Retinal pigment epithelial cell (primary cell): ENCODE measurements around the gene KCNH4.
A peak's percentile ranks its signal among the peaks of the same experiment; 100 is the strongest.

Source experiments
- DNase-seq: peaks from one replicate; pipeline ENCODE4 v3.0.0-alpha.2; 2010; ENCODE audit warnings: low read depth
- H3K4me3 ChIP-seq: 2 replicates; pipeline ENCODE4 v1.5.1; 2011; ENCODE audit warnings: mild to moderate bottlenecking, low read length, control low read depth, moderate library complexity
- CTCF ChIP-seq: conservative IDR thresholded peaks from 2 replicates; pipeline ENCODE4 v1.5.1; 2011; ENCODE audit warnings: low read depth, low read length, control low read depth, inconsistent platforms

The KCNH4 gene

DNA sequence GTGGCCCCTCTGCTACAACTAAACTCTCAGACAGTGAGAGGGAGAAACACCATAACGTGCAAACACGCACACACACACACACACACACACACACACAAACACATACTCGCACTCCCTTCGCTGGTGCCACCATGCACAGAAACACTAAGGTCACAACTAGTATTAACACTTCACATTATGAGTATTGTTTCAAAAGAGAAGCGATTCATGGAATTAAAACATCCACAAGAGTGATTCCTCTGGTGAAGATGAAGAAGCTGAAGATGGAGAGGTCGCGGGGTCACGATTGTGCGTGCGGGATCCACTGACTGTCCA, 20.5 kb upstream of the KCNH4 start:
- H3K4me3 ChIP-seq: no peak overlapping the region
- no peak for DNase-seq
- TF ChIP-seq CTCF: no peak

- no peak overlapping the region for H3K4me3 ChIP-seq
- no peak for TF ChIP-seq CTCF
- DNase-seq: no peak
Measured at GRCh38 chr17:42200706-42201457, 19.9 kb upstream of the KCNH4 start.

DNA sequence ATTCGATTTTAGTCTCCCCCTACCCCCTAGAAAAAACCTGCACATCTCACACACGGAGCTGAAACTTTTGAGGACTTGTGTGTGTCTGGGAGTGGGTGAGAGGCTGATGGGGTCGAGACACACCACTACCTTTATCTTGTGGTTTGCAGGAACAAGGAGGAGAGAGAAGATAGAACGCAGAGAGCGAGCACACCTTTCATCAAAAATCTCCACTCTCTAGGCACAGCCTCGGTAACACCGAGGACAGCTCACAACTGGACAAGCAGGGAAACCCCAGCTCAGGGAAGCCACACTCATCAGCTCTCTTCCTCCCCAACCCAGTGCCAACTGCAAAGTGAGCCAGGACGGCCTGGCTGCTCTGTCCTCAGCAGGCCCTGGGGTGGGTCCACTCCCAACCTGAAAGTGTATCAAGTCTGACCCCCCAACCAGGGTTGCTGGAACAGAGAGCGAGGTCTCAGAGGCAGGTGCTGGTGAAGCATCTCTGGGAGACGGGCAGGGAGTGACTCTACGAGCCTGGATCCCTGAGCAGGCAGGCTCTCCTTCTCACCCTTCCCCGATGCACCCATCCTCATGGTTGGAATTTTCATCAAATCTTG, 18.6 kb upstream of the KCNH4 start:
- no peak for TF ChIP-seq CTCF
- no peak for DNase-seq
- H3K4me3 ChIP-seq: no peak overlapping the region

DNA sequence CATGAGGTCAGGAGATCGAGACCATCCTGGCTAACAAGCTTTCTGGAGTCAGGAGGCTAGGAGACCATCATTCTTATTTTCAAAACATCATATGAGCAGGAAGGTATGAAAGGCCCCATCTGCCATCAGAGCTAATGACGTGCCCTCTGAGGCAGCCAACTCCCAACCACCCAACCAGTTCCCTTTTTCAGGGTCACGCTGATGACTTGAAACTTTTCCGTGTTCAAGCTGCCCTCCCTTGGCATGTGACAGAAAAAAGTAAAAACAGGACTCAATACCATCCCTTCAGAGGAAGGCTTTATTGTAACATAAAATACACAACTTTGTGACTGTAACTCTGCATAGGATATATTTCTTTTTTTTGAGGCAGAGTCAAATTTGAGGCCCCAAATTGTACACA, 18.0 kb upstream of the KCNH4 start:
- TF ChIP-seq CTCF: no peak
- no peak for DNase-seq

GRCh38 chr17:42197564-42198156, 16.7 kb upstream of the KCNH4 start:
- no peak for TF ChIP-seq CTCF
- DNase-seq: no peak
- H3K4me3 ChIP-seq: no peak overlapping the region

More for the DNA sequence above, 18.0 kb upstream of the KCNH4 start:
- H3K4me3 ChIP-seq: no peak overlapping the region

DNA sequence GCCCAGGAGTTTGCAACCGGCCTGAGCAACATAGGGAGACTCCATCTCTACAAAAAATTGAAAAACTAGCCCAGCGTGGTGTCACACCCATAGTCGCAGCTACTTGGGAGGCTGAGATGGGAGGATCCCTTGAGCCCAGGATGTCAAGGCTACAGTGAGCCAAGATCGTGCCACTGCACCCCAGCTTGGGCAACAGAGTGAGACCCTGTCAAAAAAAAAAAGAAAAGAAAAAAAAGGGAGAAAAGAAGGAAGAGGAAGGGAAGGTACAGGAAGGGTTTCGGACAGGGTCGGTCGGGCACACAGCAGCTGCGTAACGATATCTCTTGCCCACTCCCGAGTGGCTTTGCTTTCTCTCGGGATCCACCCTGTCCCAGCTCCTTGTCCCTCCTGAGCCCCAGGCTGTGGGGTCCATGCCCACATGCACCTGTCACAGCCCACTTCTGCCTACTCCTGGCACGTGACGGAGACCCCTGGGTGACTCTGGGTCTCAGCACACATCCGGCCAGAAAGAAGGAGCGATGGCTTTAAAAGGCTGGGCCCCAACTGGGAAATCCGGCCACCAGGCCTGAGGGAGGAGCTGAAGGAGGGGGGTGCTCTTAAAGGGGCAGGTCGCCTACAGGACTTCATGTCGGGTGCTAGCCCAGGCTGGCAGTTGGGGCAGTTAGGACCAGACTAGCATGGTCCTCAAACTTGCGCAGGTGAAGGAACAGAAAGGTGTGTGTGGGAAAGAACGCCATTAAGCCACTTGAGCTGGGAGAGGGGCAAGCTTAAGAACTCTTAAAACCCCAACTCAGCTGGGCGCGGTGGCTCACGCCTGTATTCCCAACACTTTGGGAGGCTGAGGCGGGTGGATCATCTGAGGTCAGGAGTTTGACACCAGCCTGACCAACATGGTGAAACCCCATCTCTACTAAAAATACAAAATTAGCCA, 13.3 kb upstream of the KCNH4 start, which contains the start of gene GHDC:
Gene GHDC (minus strand): TSS at position 526 of the 931 bp plus-strand sequence. CDS start 913 bp downstream, outside the sequence.
- no peak for TF ChIP-seq CTCF
- no peak for DNase-seq
- peak within 1 kb of the TSS; percentile 70 for H3K4me3 ChIP-seq
